Right lobe of liver (tissue), 4 donors: ENCODE data around the gene SAP30BP.

Experiments
- POLR2A ChIP-seq: fragments of 450-650 bp; IDR thresholded peaks from one replicate; pipeline ENCODE4 v1.6.1; 2017; ENCODE audit warnings: antibody characterized with exemption, mild to moderate bottlenecking
- TF ChIP-seq, protein P1 (sequence below), 4 donors: fragments of 200-600 bp in 3 of 4; fragments of 450-650 bp in 1 of 4; IDR thresholded peaks; one replicate each; pipeline versions ENCODE4 v1.5.1 to v1.8.0; 2016 to 2022; ENCODE audit warnings: antibody characterized with exemption in 4 of 4, mild to moderate bottlenecking in 2 of 4
- donor health status: DM: no; HTN: no; CAD: no.
- donor health status: DM: no; HTN: no; CAD: no.
- donor health status: DM: no; HTN: yes; CAD: no.

DNA sequence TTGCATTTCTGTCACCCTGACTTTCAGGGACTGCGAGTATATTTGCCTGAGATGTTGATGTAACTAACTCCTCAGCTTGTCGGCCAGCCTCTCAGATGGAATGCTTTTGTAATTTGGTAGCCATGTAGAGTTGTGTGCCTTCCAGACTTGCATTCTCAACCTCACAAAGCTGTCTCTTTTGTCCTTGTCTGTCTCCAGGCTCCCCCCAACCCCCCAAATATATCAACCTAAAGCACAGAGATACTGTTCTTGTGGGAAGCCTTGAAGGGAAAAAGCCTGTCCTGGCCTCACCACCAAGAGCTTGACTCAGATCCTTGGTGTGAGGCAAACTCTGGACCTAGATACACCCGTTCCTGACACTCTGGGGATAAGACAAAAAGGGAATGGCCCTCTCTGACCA is 18.4 kb downstream of the SAP30BP start:
- TF ChIP-seq, protein P1, sequence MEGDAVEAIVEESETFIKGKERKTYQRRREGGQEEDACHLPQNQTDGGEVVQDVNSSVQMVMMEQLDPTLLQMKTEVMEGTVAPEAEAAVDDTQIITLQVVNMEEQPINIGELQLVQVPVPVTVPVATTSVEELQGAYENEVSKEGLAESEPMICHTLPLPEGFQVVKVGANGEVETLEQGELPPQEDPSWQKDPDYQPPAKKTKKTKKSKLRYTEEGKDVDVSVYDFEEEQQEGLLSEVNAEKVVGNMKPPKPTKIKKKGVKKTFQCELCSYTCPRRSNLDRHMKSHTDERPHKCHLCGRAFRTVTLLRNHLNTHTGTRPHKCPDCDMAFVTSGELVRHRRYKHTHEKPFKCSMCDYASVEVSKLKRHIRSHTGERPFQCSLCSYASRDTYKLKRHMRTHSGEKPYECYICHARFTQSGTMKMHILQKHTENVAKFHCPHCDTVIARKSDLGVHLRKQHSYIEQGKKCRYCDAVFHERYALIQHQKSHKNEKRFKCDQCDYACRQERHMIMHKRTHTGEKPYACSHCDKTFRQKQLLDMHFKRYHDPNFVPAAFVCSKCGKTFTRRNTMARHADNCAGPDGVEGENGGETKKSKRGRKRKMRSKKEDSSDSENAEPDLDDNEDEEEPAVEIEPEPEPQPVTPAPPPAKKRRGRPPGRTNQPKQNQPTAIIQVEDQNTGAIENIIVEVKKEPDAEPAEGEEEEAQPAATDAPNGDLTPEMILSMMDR (IDR thresholded peaks at IDR 0.05), result no peak
- no peak for TF ChIP-seq POLR2A
